ACHN (cell line): ENCODE results near the gene MICALL1.

ENCODE experiments used
- DNase-seq: peaks from one replicate; pipeline ENCODE4 v3.0.0-alpha.2; 2015
- in situ Hi-C: cut with HindIII; loops from 2 replicates; pipeline ENCODE4 v1.10.0; 2017; ENCODE audit warnings: low sequenced_read_pairs, low pct_ligation_motif_present, low pct_unique_long_range_greater_than_20kb

MICALL1 gene

DNA sequence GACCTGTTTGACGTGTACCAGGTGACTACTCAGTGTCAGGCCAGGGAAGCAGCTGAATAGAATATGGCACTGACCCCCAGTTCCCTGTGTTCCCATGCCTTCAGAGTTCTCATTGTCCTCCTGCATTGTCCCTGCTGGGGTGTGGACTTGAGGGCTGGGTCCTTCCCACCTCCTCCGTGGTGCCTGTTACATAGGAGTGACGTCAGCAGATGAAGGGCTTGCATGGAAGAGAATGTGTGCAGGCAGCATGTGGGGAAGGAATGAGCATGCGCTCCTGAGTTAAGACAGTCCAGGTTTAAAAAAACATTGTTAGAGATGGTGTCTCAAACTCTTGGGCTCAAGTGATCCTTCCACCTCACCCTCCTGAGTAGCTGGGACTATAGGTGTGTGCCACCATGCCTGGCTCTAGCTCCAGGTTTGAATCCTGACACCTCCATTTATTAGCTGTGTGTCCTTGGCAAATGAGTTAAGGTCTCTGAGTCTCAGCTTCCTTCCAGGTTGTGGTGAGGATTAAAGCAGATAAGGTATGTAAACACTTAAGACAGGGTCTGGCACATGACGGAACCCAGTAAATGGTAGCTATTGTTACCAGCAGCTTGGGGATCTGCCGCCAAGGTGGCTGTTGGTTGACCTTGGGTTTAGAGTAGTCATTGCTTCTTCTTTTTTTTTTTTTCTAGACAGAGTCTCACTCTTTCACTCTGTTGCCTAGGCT lies 85.8 kb downstream of the MICALL1 start:
- DNase-seq = no peak
- in situ Hi-C loops = no loop called here
